ENCODE measurements around the gene TXNL4A.

TXNL4A gene

GRCh38 chr18:79991494-79991893 lies 3.1 kb upstream of the TXNL4A start:
- no peak for DNase-seq

- DNase-seq = no peak
Measured at GRCh38 chr18:79989195-79989497, 783 bp upstream of the TXNL4A start.

GRCh38 chr18:79988071-79988450 lies 302 bp downstream of the TXNL4A start:
- DNase-seq = peak; percentile 60

- no peak for DNase-seq
Measured at GRCh38 chr18:79987566-79987965, 797 bp downstream of the TXNL4A start.

- no peak for DNase-seq
Measured at GRCh38 chr18:79986726-79987125, 1.6 kb downstream of the TXNL4A start.

- no peak for DNase-seq
Measured at GRCh38 chr18:79985172-79985571, 3.2 kb downstream of the TXNL4A start.

GRCh38 chr18:79983793-79984192 lies 4.6 kb downstream of the TXNL4A start:
- DNase-seq = no peak

GRCh38 chr18:79983253-79983652 lies 5.1 kb downstream of the TXNL4A start:
- no peak for DNase-seq

GRCh38 chr18:79982736-79983135 lies 5.6 kb downstream of the TXNL4A start:
- peak; percentile 52 for DNase-seq

GRCh38 chr18:79980585-79980984 lies 7.8 kb downstream of the TXNL4A start:
- no peak for DNase-seq

GRCh38 chr18:79979843-79980242 lies 8.5 kb downstream of the TXNL4A start:
- no peak for DNase-seq

GRCh38 chr18:79975985-79976680 lies 12.2 kb downstream of the TXNL4A start:
- no peak for DNase-seq

GRCh38 chr18:79975043-79975442 lies 13.3 kb downstream of the TXNL4A start:
- no peak for DNase-seq

GRCh38 chr18:79974025-79974654 lies 14.2 kb downstream of the TXNL4A start:
- DNase-seq = no peak

GRCh38 chr18:79973517-79973916 lies 14.8 kb downstream of the TXNL4A start:
- DNase-seq = no peak

GRCh38 chr18:79972720-79973119 lies 15.6 kb downstream of the TXNL4A start:
- no peak for DNase-seq

- DNase-seq = no peak
Measured at GRCh38 chr18:79971986-79972385, 16.4 kb downstream of the TXNL4A start.

GRCh38 chr18:79971211-79971952 lies 17.0 kb downstream of the TXNL4A start:
- no peak for DNase-seq

GRCh38 chr18:79970419-79971133 lies 17.8 kb downstream of the TXNL4A start:
- DNase-seq = no peak

GRCh38 chr18:79965119-79965902 lies 23.1 kb downstream of the TXNL4A start:
- no peak for DNase-seq

GRCh38 chr18:79964330-79965118 lies 23.8 kb downstream of the TXNL4A start, which contains the start of gene HSBP1L1:
HSBP1L1 (plus strand) TSS chr18:79964643; CDS start chr18:79964736, 93 bp downstream.
- no peak for DNase-seq

Measured in GDM1 (cell line).